ENCODE results near the gene TTC7B.

- TF ChIP-seq POLR2A (IDR thresholded peaks at IDR 0.05; ENCODE audit: extremely low read depth, insufficient read length) (no peak), CTCF (IDR thresholded peaks at IDR 0.05; ENCODE audit: low read depth, low read length) (no peak), MAX (IDR thresholded peaks at IDR 0.05; ENCODE audit: low read depth, low read length) (no peak)
These were observed 306.8 kb downstream of the TTC7B start for GRCh38 chr14:90509403-90509802.

Data from NB4 (cell line).